H1 (cell line): Measurements from ENCODE around the gene SUPT20H. TPM values are rescaled to one million over a fixed set of nuclear protein-coding genes. Genes with fewer than 3 reads are reported as not detected.

Experiments used
- CTCF ChIA-PET: fragments of 300-600 bp; sonication (Branson Sonifier 250); formaldehyde crosslinking; loops from one replicate; lab custom pipeline; 2021; ENCODE audit not compliant: partially characterized antibody; lab: Charles Lee
- POLR2A ChIA-PET: fragments of 300-600 bp; sonication (Branson Sonifier 250); formaldehyde crosslinking; loops from one replicate; lab custom pipeline; 2021; ENCODE audit warnings: inconsistent platforms; ENCODE audit not compliant: partially characterized antibody; lab: Charles Lee
- DNase-seq, 2 experiments: peaks; one replicate each; pipeline versions ENCODE4 v3.0.0 to v3.0.0-alpha.2; 2010 to 2022; ENCODE audit warnings: low spot score in 2 of 2, low read depth in 1 of 2, mixed read lengths in 1 of 2
- FAIRE-seq: peaks from 2 replicates; lab custom pipeline; 2011; peaks lifted over from hg19 to GRCh38; lab: Jason Lieb, UNC
- H2AFZ ChIP-seq: 2 replicates; pipeline ENCODE4 v1.8.1; 2012; ENCODE audit warnings: low read length, inconsistent platforms
- H2AK5ac ChIP-seq: 2 replicates; pipeline ENCODE4 v1.6.1; 2013; ENCODE audit warnings: low read depth, low read length
- H2BK120ac ChIP-seq: replicated peaks from 2 replicates; pipeline ENCODE3; 2013; ENCODE audit warnings: low read depth, low read length, inconsistent platforms
- H2BK12ac ChIP-seq: 2 replicates; pipeline ENCODE4 v1.6.1; 2013; ENCODE audit warnings: low read depth, low read length
- H2BK15ac ChIP-seq: 2 replicates; pipeline ENCODE4 v1.6.1; 2013; ENCODE audit warnings: low read length
- H2BK20ac ChIP-seq: 2 replicates; pipeline ENCODE4 v1.6.1; 2013; ENCODE audit warnings: low read length
- H2BK5ac ChIP-seq: 2 replicates; pipeline ENCODE4 v1.6.1; 2013; ENCODE audit warnings: low read depth, low read length
- H3K14ac ChIP-seq: 2 replicates; pipeline ENCODE4 v1.6.1; 2013; ENCODE audit warnings: inconsistent platforms; ENCODE audit not compliant: insufficient read length
- H3K18ac ChIP-seq: 2 replicates; pipeline ENCODE4 v1.6.1; 2013; ENCODE audit warnings: low read length; ENCODE audit errors: extremely low read depth
- H3K23ac ChIP-seq: 2 replicates; pipeline ENCODE4 v1.6.1; 2013; ENCODE audit warnings: inconsistent platforms; ENCODE audit not compliant: insufficient read length
- H3K23me2 ChIP-seq: 2 replicates; pipeline ENCODE4 v1.6.1; 2013; ENCODE audit warnings: low read depth, low read length
- H3K27ac ChIP-seq: 2 replicates; pipeline ENCODE4 v1.6.1; 2011; ENCODE audit warnings: low read depth, low read length, inconsistent platforms
- H3K27me3 ChIP-seq, 4 experiments: replicated peaks in 1 of 4; 1 replicate in 1 of 4; 2 replicates in 3 of 4; pipeline versions ENCODE4 v1.6.1 to v1.8.1; 2011 to 2013; ENCODE audit warnings: low read length in 3 of 4, mild to moderate bottlenecking in 3 of 4, inconsistent platforms in 2 of 4, mixed read lengths in 2 of 4, moderate library complexity in 1 of 4; ENCODE audit not compliant: control insufficient read depth in 3 of 4, insufficient read depth in 3 of 4; ENCODE audit errors: extremely low read depth in 1 of 4
- H3K36me3 ChIP-seq, 4 experiments: 2 replicates each; pipeline versions ENCODE4 v1.6.1 to v1.8.1; 2011 to 2013; ENCODE audit warnings: mild to moderate bottlenecking in 4 of 4, low read length in 3 of 4, moderate library complexity in 2 of 4, control low read depth in 1 of 4, inconsistent platforms in 1 of 4; ENCODE audit not compliant: insufficient read depth in 4 of 4, control insufficient read depth in 2 of 4
- H3K4ac ChIP-seq: replicated peaks from 2 replicates; pipeline ENCODE3; 2013; ENCODE audit warnings: low read length, low read depth, mixed read lengths, inconsistent platforms; ENCODE audit not compliant: insufficient read length
- H3K4me1 ChIP-seq, 4 experiments: replicated peaks in 1 of 4; 1 replicate in 1 of 4; 2 replicates in 3 of 4; pipeline versions ENCODE4 v1.6.1 to v1.8.1; 2011 to 2013; ENCODE audit warnings: low read length in 3 of 4, inconsistent platforms in 2 of 4, mixed read lengths in 1 of 4; ENCODE audit not compliant: insufficient read depth in 4 of 4, control insufficient read depth in 3 of 4
- H3K4me2 ChIP-seq, 2 experiments: 2 replicates each; pipeline versions ENCODE4 v1.6.1 to v1.8.1; 2011 to 2013; ENCODE audit warnings: low read depth in 2 of 2, low read length in 2 of 2, control low read depth in 1 of 2, inconsistent platforms in 1 of 2, mild to moderate bottlenecking in 1 of 2; ENCODE audit not compliant: insufficient read depth in 1 of 2
- H3K4me3 ChIP-seq, 4 experiments: fragments of 200-600, 300-600 bp in 1 of 4; sonication (generic), shearing (Covaris generic), sonication (Bioruptor Twin) in 1 of 4; 2 replicates each; pipeline versions ENCODE4 v1.5.1 to v1.8.1; 2011 to 2016; ENCODE audit warnings: low read length in 4 of 4, low read depth in 3 of 4, control low read depth in 2 of 4, inconsistent platforms in 2 of 4, mild to moderate bottlenecking in 2 of 4, mixed read lengths in 1 of 4, moderate library complexity in 1 of 4; ENCODE audit not compliant: insufficient read depth in 2 of 4; ENCODE audit errors: extremely low read depth in 1 of 4
- H3K56ac ChIP-seq: replicated peaks from 2 replicates; pipeline ENCODE3; 2013; ENCODE audit warnings: low read depth, mild to moderate bottlenecking, mixed read lengths, low read length, inconsistent platforms; ENCODE audit not compliant: insufficient read length
- H3K79me1 ChIP-seq: 2 replicates; pipeline ENCODE4 v1.6.1; 2013; ENCODE audit warnings: low read depth, low read length, control low read depth
- H3K79me2 ChIP-seq, 2 experiments: 2 replicates each; pipeline versions ENCODE4 v1.6.1 to v1.8.1; 2012 to 2013; ENCODE audit warnings: low read length in 2 of 2, mild to moderate bottlenecking in 2 of 2, inconsistent platforms in 1 of 2; ENCODE audit not compliant: insufficient read depth in 2 of 2, control insufficient read depth in 1 of 2
- H3K9ac ChIP-seq, 4 experiments: replicated peaks in 1 of 4; 1 replicate in 1 of 4; 2 replicates in 3 of 4; pipeline versions ENCODE4 v1.6.1 to v1.8.1; 2011 to 2013; ENCODE audit warnings: low read depth in 3 of 4, low read length in 3 of 4, control low read depth in 2 of 4, mild to moderate bottlenecking in 2 of 4, moderate library complexity in 2 of 4, inconsistent platforms in 1 of 4; ENCODE audit errors: extremely low read depth in 1 of 4
- H3K9me3 ChIP-seq, 2 experiments: 2 replicates each; pipeline versions ENCODE4 v1.6.1 to v1.8.1; 2012 to 2013; ENCODE audit warnings: mild to moderate bottlenecking in 2 of 2, moderate library complexity in 2 of 2, control low read depth in 1 of 2, inconsistent platforms in 1 of 2, low read depth in 1 of 2, low read length in 1 of 2, mixed read lengths in 1 of 2; ENCODE audit not compliant: insufficient read depth in 2 of 2
- H4K20me1 ChIP-seq, 2 experiments: replicated peaks in 1 of 2; 2 replicates each; pipeline versions ENCODE3 to v1.8.1; 2011 to 2013; ENCODE audit warnings: inconsistent platforms in 2 of 2, low read length in 2 of 2, mild to moderate bottlenecking in 1 of 2; ENCODE audit not compliant: insufficient read depth in 2 of 2, control insufficient read depth in 1 of 2
- H4K5ac ChIP-seq: 2 replicates; pipeline ENCODE4 v1.6.1; 2013; ENCODE audit warnings: low read length, low read depth, mixed read lengths, inconsistent platforms; ENCODE audit not compliant: insufficient read length
- H4K8ac ChIP-seq: 2 replicates; pipeline ENCODE4 v1.8.0; 2013; ENCODE audit warnings: mild to moderate bottlenecking, moderate library complexity, low read length, inconsistent platforms; ENCODE audit not compliant: insufficient read depth; ENCODE audit errors: extremely low read depth
- H4K91ac ChIP-seq: replicated peaks from 2 replicates; pipeline ENCODE3; 2013; ENCODE audit warnings: low read length, mixed read lengths, inconsistent platforms; ENCODE audit not compliant: insufficient read length
- CBX5 ChIP-seq: fragments of 300-800, 300-1000 bp; sonication (generic); IDR thresholded peaks from 2 replicates; pipeline ENCODE4 v1.7.1; 2016; ENCODE audit warnings: antibody characterized with exemption, low read length, low read depth
- CREB1 ChIP-seq: IDR thresholded peaks from 2 replicates; pipeline ENCODE4 v1.6.1; 2012; ENCODE audit warnings: inconsistent platforms
- EP300 ChIP-seq, 2 experiments: IDR thresholded peaks; 1 replicate in 1 of 2; 2 replicates in 1 of 2; pipeline ENCODE4 v1.6.1; 2011 to 2012; ENCODE audit warnings: low read depth in 2 of 2, low read length in 2 of 2, mild to moderate bottlenecking in 2 of 2, borderline replicate concordance in 1 of 2, inconsistent platforms in 1 of 2, moderate library complexity in 1 of 2
- FOSL1 ChIP-seq: IDR thresholded peaks from 2 replicates; pipeline ENCODE4 v1.6.1; 2011; ENCODE audit warnings: mild to moderate bottlenecking, low read depth, low read length, moderate library complexity; ENCODE audit not compliant: insufficient read depth
- GTF2F1 ChIP-seq: IDR thresholded peaks from 2 replicates; pipeline ENCODE4 v1.6.1; 2012; ENCODE audit warnings: low read depth, low read length, improper control_type of control experiment, borderline replicate concordance
- MAFK ChIP-seq: IDR thresholded peaks from 2 replicates; pipeline ENCODE4 v1.6.1; 2012; ENCODE audit warnings: low read depth, mild to moderate bottlenecking, improper control_type of control experiment, low read length
- NANOG ChIP-seq: IDR thresholded peaks from 2 replicates; pipeline ENCODE4 v1.6.1; 2011; ENCODE audit warnings: low read length, low read depth, mild to moderate bottlenecking, inconsistent platforms; ENCODE audit not compliant: insufficient read depth, poor library complexity, severe bottlenecking
- SIRT6 ChIP-seq: IDR thresholded peaks from one replicate; pipeline ENCODE4 v1.7.1; 2012; ENCODE audit warnings: low read length, inconsistent platforms
- YY1 ChIP-seq: IDR thresholded peaks from 2 replicates; pipeline ENCODE4 v1.6.1; 2011; ENCODE audit warnings: low read depth, mild to moderate bottlenecking, low read length
- polyA plus RNA-seq, 7 experiments: library from polyadenylated mRNA; depleted of rRNA in 3 of 7; stranded (reverse) in 5 of 7; unstranded in 2 of 7; fragments of >200 nt in 5 of 7; fragments of 200-250 nt in 2 of 7; gene quantifications; 1 replicate in 5 of 7; 2 replicates in 1 of 7; 4 replicates in 1 of 7; pipeline versions ENCODE4 v1.2.1 to v1.2.3, GENCODE V29; 2011 to 2013; ENCODE audit warnings: missing spikeins in 2 of 7, mixed read lengths in 2 of 7
- total RNA-seq: library from RNA; stranded (reverse); fragmentation: NEBNext Ultra II Directional; extraction: Animal tissue kit (Norgen Biotek cat#: 25700); gene quantifications from 2 replicates; pipeline ENCODE4 v1.2.1, GENCODE V29; 2021
- TF ChIP-seq, protein P1 (sequence below): IDR thresholded peaks from 2 replicates; pipeline ENCODE4 v1.6.1; 2012; ENCODE audit warnings: low read length, inconsistent platforms
- TF ChIP-seq, protein P2 (sequence below): IDR thresholded peaks from 2 replicates; pipeline ENCODE4 v1.6.1; 2012; ENCODE audit warnings: inconsistent platforms
- TF ChIP-seq, protein P3 (sequence below): IDR thresholded peaks from 2 replicates; pipeline ENCODE4 v1.6.1; 2012; ENCODE audit warnings: inconsistent platforms

Gene SUPT20H
- total and polyA plus RNA-seq, 2 of the 8 experiments (the other 6 are each of a cell fraction or from before 2014, with no cell fraction given): 69.2 to 75.1 TPM

DNA sequence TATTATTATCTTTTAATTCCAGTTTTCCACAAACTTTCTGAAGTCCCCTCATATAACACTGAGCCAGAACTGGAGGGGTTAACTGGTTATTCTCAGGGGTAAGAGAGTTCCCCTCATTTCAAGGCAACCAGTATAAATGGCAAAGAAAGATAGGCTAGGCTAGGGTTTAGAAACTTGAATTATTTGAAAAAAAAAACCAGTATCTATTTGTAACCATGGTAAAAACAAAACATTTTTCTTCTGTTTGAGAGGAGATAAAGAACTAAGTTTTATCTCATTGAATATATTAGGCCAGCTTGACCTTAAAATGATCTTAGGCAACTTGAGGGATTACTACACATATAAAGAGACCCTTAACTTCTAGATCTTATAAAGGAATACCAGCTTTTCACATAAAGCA is 19.6 kb downstream of the SUPT20H start:
- POLR2A ChIA-PET: no interaction called here
- no peak for TF ChIP-seq CBX5
- TF ChIP-seq MAFK: no peak
- no peak for TF ChIP-seq CREB1
- TF ChIP-seq SIRT6: no peak
- TF ChIP-seq, protein P1, sequence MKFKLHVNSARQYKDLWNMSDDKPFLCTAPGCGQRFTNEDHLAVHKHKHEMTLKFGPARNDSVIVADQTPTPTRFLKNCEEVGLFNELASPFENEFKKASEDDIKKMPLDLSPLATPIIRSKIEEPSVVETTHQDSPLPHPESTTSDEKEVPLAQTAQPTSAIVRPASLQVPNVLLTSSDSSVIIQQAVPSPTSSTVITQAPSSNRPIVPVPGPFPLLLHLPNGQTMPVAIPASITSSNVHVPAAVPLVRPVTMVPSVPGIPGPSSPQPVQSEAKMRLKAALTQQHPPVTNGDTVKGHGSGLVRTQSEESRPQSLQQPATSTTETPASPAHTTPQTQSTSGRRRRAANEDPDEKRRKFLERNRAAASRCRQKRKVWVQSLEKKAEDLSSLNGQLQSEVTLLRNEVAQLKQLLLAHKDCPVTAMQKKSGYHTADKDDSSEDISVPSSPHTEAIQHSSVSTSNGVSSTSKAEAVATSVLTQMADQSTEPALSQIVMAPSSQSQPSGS: no peak
- no peak for TF ChIP-seq NANOG
- TF ChIP-seq, protein P2, sequence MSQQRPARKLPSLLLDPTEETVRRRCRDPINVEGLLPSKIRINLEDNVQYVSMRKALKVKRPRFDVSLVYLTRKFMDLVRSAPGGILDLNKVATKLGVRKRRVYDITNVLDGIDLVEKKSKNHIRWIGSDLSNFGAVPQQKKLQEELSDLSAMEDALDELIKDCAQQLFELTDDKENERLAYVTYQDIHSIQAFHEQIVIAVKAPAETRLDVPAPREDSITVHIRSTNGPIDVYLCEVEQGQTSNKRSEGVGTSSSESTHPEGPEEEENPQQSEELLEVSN: no peak
- no peak for TF ChIP-seq GTF2F1
- TF ChIP-seq, protein P3, sequence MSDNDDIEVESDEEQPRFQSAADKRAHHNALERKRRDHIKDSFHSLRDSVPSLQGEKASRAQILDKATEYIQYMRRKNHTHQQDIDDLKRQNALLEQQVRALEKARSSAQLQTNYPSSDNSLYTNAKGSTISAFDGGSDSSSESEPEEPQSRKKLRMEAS: no peak
- TF ChIP-seq FOSL1: no peak
- no peak for TF ChIP-seq YY1
- no peak for TF ChIP-seq EP300 (IDR thresholded peaks at IDR 0.05; ENCODE audit: borderline replicate concordance in 1 of 2, low read depth in 2 of 2, low read length in 2 of 2)
- no peaks in the 10 kb centered on the region for H3K4me1 ChIP-seq
- DNase-seq: no peak
- no peak overlapping the region for H3K4ac ChIP-seq
- no peak for FAIRE-seq
- no peak overlapping the region for H2BK15ac ChIP-seq
- no peak overlapping the region for H3K23ac ChIP-seq
- H4K5ac ChIP-seq: no peak overlapping the region
- peaks cover 2 to 78% (median 49%) of the 10 kb centered on the region in 4 experiments; a peak in 7 of 8 replicates for H3K36me3 ChIP-seq
- no peak overlapping the region for H2BK5ac ChIP-seq
- no peak overlapping the region for H2BK12ac ChIP-seq
- H3K14ac ChIP-seq: no peak overlapping the region
- no peak overlapping the region for H2AFZ ChIP-seq
- no peaks in the 10 kb centered on the region for H3K79me2 ChIP-seq
- H3K9ac ChIP-seq: no peak overlapping the region
- no peaks in the 10 kb centered on the region for H3K23me2 ChIP-seq
- H3K79me1 ChIP-seq: no peaks in the 10 kb centered on the region
- no peak overlapping the region for H3K27ac ChIP-seq
- CTCF ChIA-PET: interaction anchor here (0.6 kb wide), 2 partner anchors 21 to 1061 kb away, joined by 3 read pairs; no protein-coding TSS in a partner anchor
- no peaks in the 10 kb centered on the region for H3K9me3 ChIP-seq
- no peak overlapping the region for H3K18ac ChIP-seq
- H3K27me3 ChIP-seq: no peaks in the 10 kb centered on the region
- H3K4me2 ChIP-seq: no peak overlapping the region
- no peak overlapping the region for H3K4me3 ChIP-seq
- H2AK5ac ChIP-seq: no peak overlapping the region
- no peak overlapping the region for H4K91ac ChIP-seq
- H2BK20ac ChIP-seq: no peak overlapping the region
- H3K56ac ChIP-seq: no peak overlapping the region
- H4K8ac ChIP-seq: no peak overlapping the region
- H4K20me1 ChIP-seq: peaks cover 0 to 3% of the 10 kb centered on the region in 2 experiments
- no peak overlapping the region for H2BK120ac ChIP-seq
